H1 (cell line): ENCODE results near the gene CELF6. TPM values are rescaled to one million over a fixed set of nuclear protein-coding genes. Genes with fewer than 3 reads are reported as not detected.
A peak's percentile ranks its signal among the peaks of the same experiment; 100 is the strongest.

Source experiments
- CTCF ChIA-PET: fragments of 300-600 bp; sonication (Branson Sonifier 250); formaldehyde crosslinking; loops from one replicate; lab custom pipeline; 2021; ENCODE audit not compliant: partially characterized antibody; lab: Charles Lee
- POLR2A ChIA-PET: fragments of 300-600 bp; sonication (Branson Sonifier 250); formaldehyde crosslinking; loops from one replicate; lab custom pipeline; 2021; ENCODE audit warnings: inconsistent platforms; ENCODE audit not compliant: partially characterized antibody; lab: Charles Lee
- DNase-seq, 2 experiments: peaks; one replicate each; pipeline versions ENCODE4 v3.0.0 to v3.0.0-alpha.2; 2010 to 2022; ENCODE audit warnings: low spot score in 2 of 2, low read depth in 1 of 2, mixed read lengths in 1 of 2
- FAIRE-seq: peaks from 2 replicates; lab custom pipeline; 2011; peaks lifted over from hg19 to GRCh38; lab: Jason Lieb, UNC
- H2AFZ ChIP-seq: 2 replicates; pipeline ENCODE4 v1.8.1; 2012; ENCODE audit warnings: low read length, inconsistent platforms
- H2AK5ac ChIP-seq: 2 replicates; pipeline ENCODE4 v1.6.1; 2013; ENCODE audit warnings: low read depth, low read length
- H2BK120ac ChIP-seq: replicated peaks from 2 replicates; pipeline ENCODE3; 2013; ENCODE audit warnings: low read depth, low read length, inconsistent platforms
- H2BK12ac ChIP-seq: 2 replicates; pipeline ENCODE4 v1.6.1; 2013; ENCODE audit warnings: low read depth, low read length
- H2BK15ac ChIP-seq: 2 replicates; pipeline ENCODE4 v1.6.1; 2013; ENCODE audit warnings: low read length
- H2BK20ac ChIP-seq: 2 replicates; pipeline ENCODE4 v1.6.1; 2013; ENCODE audit warnings: low read length
- H2BK5ac ChIP-seq: 2 replicates; pipeline ENCODE4 v1.6.1; 2013; ENCODE audit warnings: low read depth, low read length
- H3K14ac ChIP-seq: 2 replicates; pipeline ENCODE4 v1.6.1; 2013; ENCODE audit warnings: inconsistent platforms; ENCODE audit not compliant: insufficient read length
- H3K18ac ChIP-seq: 2 replicates; pipeline ENCODE4 v1.6.1; 2013; ENCODE audit warnings: low read length; ENCODE audit errors: extremely low read depth
- H3K23ac ChIP-seq: 2 replicates; pipeline ENCODE4 v1.6.1; 2013; ENCODE audit warnings: inconsistent platforms; ENCODE audit not compliant: insufficient read length
- H3K23me2 ChIP-seq: 2 replicates; pipeline ENCODE4 v1.6.1; 2013; ENCODE audit warnings: low read depth, low read length
- H3K27ac ChIP-seq: 2 replicates; pipeline ENCODE4 v1.6.1; 2011; ENCODE audit warnings: low read depth, low read length, inconsistent platforms
- H3K27me3 ChIP-seq, 4 experiments: replicated peaks in 1 of 4; 1 replicate in 1 of 4; 2 replicates in 3 of 4; pipeline versions ENCODE4 v1.6.1 to v1.8.1; 2011 to 2013; ENCODE audit warnings: low read length in 3 of 4, mild to moderate bottlenecking in 3 of 4, inconsistent platforms in 2 of 4, mixed read lengths in 2 of 4, moderate library complexity in 1 of 4; ENCODE audit not compliant: control insufficient read depth in 3 of 4, insufficient read depth in 3 of 4; ENCODE audit errors: extremely low read depth in 1 of 4
- H3K36me3 ChIP-seq, 4 experiments: 2 replicates each; pipeline versions ENCODE4 v1.6.1 to v1.8.1; 2011 to 2013; ENCODE audit warnings: mild to moderate bottlenecking in 4 of 4, low read length in 3 of 4, moderate library complexity in 2 of 4, control low read depth in 1 of 4, inconsistent platforms in 1 of 4; ENCODE audit not compliant: insufficient read depth in 4 of 4, control insufficient read depth in 2 of 4
- H3K4ac ChIP-seq: replicated peaks from 2 replicates; pipeline ENCODE3; 2013; ENCODE audit warnings: low read length, low read depth, mixed read lengths, inconsistent platforms; ENCODE audit not compliant: insufficient read length
- H3K4me1 ChIP-seq, 4 experiments: replicated peaks in 1 of 4; 1 replicate in 1 of 4; 2 replicates in 3 of 4; pipeline versions ENCODE4 v1.6.1 to v1.8.1; 2011 to 2013; ENCODE audit warnings: low read length in 3 of 4, inconsistent platforms in 2 of 4, mixed read lengths in 1 of 4; ENCODE audit not compliant: insufficient read depth in 4 of 4, control insufficient read depth in 3 of 4
- H3K4me2 ChIP-seq, 2 experiments: 2 replicates each; pipeline versions ENCODE4 v1.6.1 to v1.8.1; 2011 to 2013; ENCODE audit warnings: low read depth in 2 of 2, low read length in 2 of 2, control low read depth in 1 of 2, inconsistent platforms in 1 of 2, mild to moderate bottlenecking in 1 of 2; ENCODE audit not compliant: insufficient read depth in 1 of 2
- H3K4me3 ChIP-seq, 4 experiments: fragments of 200-600, 300-600 bp in 1 of 4; sonication (generic), shearing (Covaris generic), sonication (Bioruptor Twin) in 1 of 4; 2 replicates each; pipeline versions ENCODE4 v1.5.1 to v1.8.1; 2011 to 2016; ENCODE audit warnings: low read length in 4 of 4, low read depth in 3 of 4, control low read depth in 2 of 4, inconsistent platforms in 2 of 4, mild to moderate bottlenecking in 2 of 4, mixed read lengths in 1 of 4, moderate library complexity in 1 of 4; ENCODE audit not compliant: insufficient read depth in 2 of 4; ENCODE audit errors: extremely low read depth in 1 of 4
- H3K56ac ChIP-seq: replicated peaks from 2 replicates; pipeline ENCODE3; 2013; ENCODE audit warnings: low read depth, mild to moderate bottlenecking, mixed read lengths, low read length, inconsistent platforms; ENCODE audit not compliant: insufficient read length
- H3K79me1 ChIP-seq: 2 replicates; pipeline ENCODE4 v1.6.1; 2013; ENCODE audit warnings: low read depth, low read length, control low read depth
- H3K79me2 ChIP-seq, 2 experiments: 2 replicates each; pipeline versions ENCODE4 v1.6.1 to v1.8.1; 2012 to 2013; ENCODE audit warnings: low read length in 2 of 2, mild to moderate bottlenecking in 2 of 2, inconsistent platforms in 1 of 2; ENCODE audit not compliant: insufficient read depth in 2 of 2, control insufficient read depth in 1 of 2
- H3K9ac ChIP-seq, 4 experiments: replicated peaks in 1 of 4; 1 replicate in 1 of 4; 2 replicates in 3 of 4; pipeline versions ENCODE4 v1.6.1 to v1.8.1; 2011 to 2013; ENCODE audit warnings: low read depth in 3 of 4, low read length in 3 of 4, control low read depth in 2 of 4, mild to moderate bottlenecking in 2 of 4, moderate library complexity in 2 of 4, inconsistent platforms in 1 of 4; ENCODE audit errors: extremely low read depth in 1 of 4
- H3K9me3 ChIP-seq, 2 experiments: 2 replicates each; pipeline versions ENCODE4 v1.6.1 to v1.8.1; 2012 to 2013; ENCODE audit warnings: mild to moderate bottlenecking in 2 of 2, moderate library complexity in 2 of 2, control low read depth in 1 of 2, inconsistent platforms in 1 of 2, low read depth in 1 of 2, low read length in 1 of 2, mixed read lengths in 1 of 2; ENCODE audit not compliant: insufficient read depth in 2 of 2
- H4K20me1 ChIP-seq, 2 experiments: replicated peaks in 1 of 2; 2 replicates each; pipeline versions ENCODE3 to v1.8.1; 2011 to 2013; ENCODE audit warnings: inconsistent platforms in 2 of 2, low read length in 2 of 2, mild to moderate bottlenecking in 1 of 2; ENCODE audit not compliant: insufficient read depth in 2 of 2, control insufficient read depth in 1 of 2
- H4K5ac ChIP-seq: 2 replicates; pipeline ENCODE4 v1.6.1; 2013; ENCODE audit warnings: low read length, low read depth, mixed read lengths, inconsistent platforms; ENCODE audit not compliant: insufficient read length
- H4K8ac ChIP-seq: 2 replicates; pipeline ENCODE4 v1.8.0; 2013; ENCODE audit warnings: mild to moderate bottlenecking, moderate library complexity, low read length, inconsistent platforms; ENCODE audit not compliant: insufficient read depth; ENCODE audit errors: extremely low read depth
- H4K91ac ChIP-seq: replicated peaks from 2 replicates; pipeline ENCODE3; 2013; ENCODE audit warnings: low read length, mixed read lengths, inconsistent platforms; ENCODE audit not compliant: insufficient read length
- CTCF ChIP-seq, 3 experiments: IDR thresholded peaks; 1 replicate in 2 of 3; 2 replicates in 1 of 3; pipeline versions ENCODE4 v1.5.1 to v1.6.1; 2011; ENCODE audit warnings: low read length in 3 of 3, mild to moderate bottlenecking in 3 of 3, inconsistent platforms in 2 of 3, low read depth in 1 of 3, moderate library complexity in 1 of 3; ENCODE audit not compliant: insufficient read depth in 1 of 3; ENCODE audit errors: control extremely low read depth in 1 of 3
- EZH2 ChIP-seq: fragments of 200-600 bp; sonication (generic); IDR thresholded peaks from 2 replicates; pipeline ENCODE4 v1.7.1; 2012; ENCODE audit warnings: low read depth, mild to moderate bottlenecking, moderate library complexity, low read length, inconsistent platforms; ENCODE audit not compliant: severe bottlenecking
- KDM1A ChIP-seq: fragments of 200-600, 300-600 bp; sonication (generic); IDR thresholded peaks from 2 replicates; pipeline ENCODE4 v1.7.1; 2016; ENCODE audit warnings: mild to moderate bottlenecking, low read length, borderline replicate concordance
- RAD21 ChIP-seq, 2 experiments: IDR thresholded peaks in 1 of 2; conservative IDR thresholded peaks in 1 of 2; 2 replicates each; pipeline ENCODE4 v1.6.1; 2011; ENCODE audit warnings: low read depth in 2 of 2, low read length in 2 of 2, improper control_type of control experiment in 1 of 2, inconsistent platforms in 1 of 2, mild to moderate bottlenecking in 1 of 2, moderate library complexity in 1 of 2
- WGBS, 2 experiments: shearing (Covaris generic) in 1 of 2; methylation state at CpG; one replicate each; pipeline versions ENCODE4 v1.1.6 to v1.1.7; 2013 to 2015; ENCODE audit warnings: low lambda C conversion rate in 2 of 2, mixed read lengths in 2 of 2, inconsistent platforms in 1 of 2, low coverage in 1 of 2, missing lambda C conversion rate in 1 of 2; ENCODE audit not compliant: insufficient replicate concordance in 2 of 2, insufficient coverage in 1 of 2, insufficient read length in 1 of 2; ENCODE audit errors: extremely low coverage in 1 of 2, missing lambda C conversion rate in 1 of 2; 5-methylcytosine and 5-hydroxymethylcytosine counted together
- polyA plus RNA-seq, 7 experiments: library from polyadenylated mRNA; depleted of rRNA in 3 of 7; stranded (reverse) in 5 of 7; unstranded in 2 of 7; fragments of >200 nt in 5 of 7; fragments of 200-250 nt in 2 of 7; gene quantifications; 1 replicate in 5 of 7; 2 replicates in 1 of 7; 4 replicates in 1 of 7; pipeline versions ENCODE4 v1.2.1 to v1.2.3, GENCODE V29; 2011 to 2013; ENCODE audit warnings: missing spikeins in 2 of 7, mixed read lengths in 2 of 7
- total RNA-seq: library from RNA; stranded (reverse); fragmentation: NEBNext Ultra II Directional; extraction: Animal tissue kit (Norgen Biotek cat#: 25700); gene quantifications from 2 replicates; pipeline ENCODE4 v1.2.1, GENCODE V29; 2021

CELF6 gene
- total and polyA plus RNA-seq, 2 of the 8 experiments (the other 6 are each of a cell fraction or from before 2014, with no cell fraction given): 0.09 to 0.19 TPM

DNA sequence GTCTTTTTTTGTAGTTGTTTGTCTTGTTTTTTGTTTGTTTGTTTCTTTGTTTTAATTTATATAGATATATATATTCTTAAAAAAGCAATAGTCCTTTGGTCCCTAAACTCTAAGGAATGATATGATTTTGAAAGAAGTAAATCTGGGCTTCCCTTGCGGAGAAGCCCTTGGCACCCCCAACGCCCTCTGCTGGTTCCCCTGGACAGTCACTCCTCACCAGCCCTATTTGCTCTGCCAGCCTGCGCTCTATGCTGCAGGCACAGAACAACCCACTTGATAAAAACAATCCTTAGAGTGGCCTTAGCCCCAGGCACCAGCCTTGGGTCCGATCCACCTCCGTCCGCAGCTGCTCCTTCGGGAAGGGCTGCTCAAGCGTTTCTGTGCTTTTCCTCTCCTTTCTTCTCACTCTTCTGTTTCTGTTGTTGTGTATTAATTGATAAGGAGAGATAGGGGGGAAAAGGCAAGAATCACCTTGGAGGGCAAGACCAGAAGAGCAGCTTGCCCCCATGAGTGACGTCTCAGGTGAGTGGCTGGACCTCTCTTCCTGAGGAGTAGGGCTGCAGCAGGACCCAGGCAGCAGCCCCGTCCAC, 33.9 kb downstream of the CELF6 start:
- TF ChIP-seq EZH2: no peak
- TF ChIP-seq RAD21 (IDR thresholded peaks at IDR 0.05 in 1 of 2, conservative IDR thresholded peaks at IDR 0.05 in 1 of 2; ENCODE audit: low read depth in 2 of 2, low read length in 2 of 2): peak; percentile 36 to 43; a peak in 3 of 4 replicates
- TF ChIP-seq KDM1A: no peak
- TF ChIP-seq CTCF (IDR thresholded peaks at IDR 0.05; ENCODE audit: control extremely low read depth in 1 of 3, insufficient read depth in 1 of 3, low read depth in 1 of 3, low read length in 3 of 3): peak; percentile 75 to 90 (median 82)
- Histone ChIP-seq H3K4me2 (no peak overlapping the region), H3K27ac (no peak overlapping the region), H2BK120ac (no peak overlapping the region), H3K27me3 (0 out of 7 replicates have a peak, but pooled peaks cover 0 to 3% (median 0%) of the 10 kb centered on the region in 4 experiments), H3K79me1 (no peaks in the 10 kb centered on the region), H3K36me3 (no peaks in the 10 kb centered on the region), H3K14ac (no peak overlapping the region), H2AFZ (no peak overlapping the region; the same call in 1 of the 2 replicates), H3K4me1 (no peaks in the 10 kb centered on the region), H4K8ac (no peak overlapping the region), H2BK5ac (no peak overlapping the region), H4K5ac (no peak overlapping the region), H4K20me1 (no peaks in the 10 kb centered on the region), H2BK15ac (no peak overlapping the region), H3K9me3 (no peaks in the 10 kb centered on the region), H2BK20ac (no peak overlapping the region), H2BK12ac (no peak overlapping the region), H3K18ac (no peak overlapping the region), H3K23ac (no peak overlapping the region), H4K91ac (no peak overlapping the region), H3K9ac (no peak overlapping the region), H3K23me2 (no peaks in the 10 kb centered on the region), H3K4me3 (no peak overlapping the region), H3K56ac (no peak overlapping the region), H3K79me2 (no peaks in the 10 kb centered on the region), H3K4ac (no peak overlapping the region), H2AK5ac (no peak overlapping the region)
- WGBS, 2 experiments: 55% methylated on average over 10 of the region's 10 CpGs; no CpG with 5 or more reads in 1 of the 2 experiments
- FAIRE-seq: no peak
- DNase-seq: peak; percentile 27 to 72
- CTCF ChIA-PET: interaction anchor here (0.6 to 5.4 kb wide), 20 partner anchors 8 to 571 kb away, joined by 3 to 50 read pairs (median 4); partner anchors contain the start of gene GRAMD2A
- POLR2A ChIA-PET: interaction anchor here (1.4 to 3.5 kb wide), 3 partner anchors 12 to 56 kb away, joined by 4 to 13 read pairs (median 5); no protein-coding TSS in a partner anchor
